Osteocyte (in vitro differentiated cells): ENCODE data around the gene WDR33. TPM values are rescaled to one million over a fixed set of nuclear protein-coding genes. Genes with fewer than 3 reads are reported as not detected.
"Not testable (repeated sequence)": the region's sequence is repeated elsewhere in the genome, so short reads cannot be mapped to it uniquely, and the experiment has no call there.

Experiments
- DNase-seq: peaks from one replicate; pipeline ENCODE4 v3.0.0; 2021; ENCODE audit warnings: mixed read lengths; ENCODE audit not compliant: unreplicated experiment; ENCODE audit errors: extremely low spot score
- H3K27ac Mint-ChIP-seq: one replicate; pipeline ENCODE4 v1.8.0; 2021; ENCODE audit warnings: mild to moderate bottlenecking, mixed read lengths; ENCODE audit not compliant: unreplicated experiment
- H3K27me3 Mint-ChIP-seq: one replicate; pipeline ENCODE4 v1.8.0; 2021; ENCODE audit warnings: mixed read lengths; ENCODE audit not compliant: unreplicated experiment
- H3K36me3 Mint-ChIP-seq: one replicate; pipeline ENCODE4 v1.8.0; 2021; ENCODE audit warnings: mixed read lengths; ENCODE audit not compliant: unreplicated experiment
- H3K4me1 Mint-ChIP-seq: one replicate; pipeline ENCODE4 v1.8.0; 2021; ENCODE audit warnings: mixed read lengths; ENCODE audit not compliant: unreplicated experiment
- H3K4me3 Mint-ChIP-seq: one replicate; pipeline ENCODE4 v1.8.0; 2021; ENCODE audit warnings: mild to moderate bottlenecking, moderate library complexity, mixed read lengths; ENCODE audit not compliant: unreplicated experiment
- H3K9me3 Mint-ChIP-seq: one replicate; pipeline ENCODE4 v1.8.0; 2021; ENCODE audit warnings: mixed read lengths; ENCODE audit not compliant: unreplicated experiment
- CTCF ChIP-seq: fragments of 200-600 bp; sonication (generic); IDR thresholded peaks from 2 replicates; pipeline ENCODE4 v1.5.0; 2021; ENCODE audit warnings: antibody characterized with exemption, mild to moderate bottlenecking, moderate library complexity
- total RNA-seq: library from RNA; stranded (reverse); gene quantifications from 2 replicates; pipeline ENCODE4 v1.2.1, GENCODE V29; 2021

WDR33 gene
- total RNA-seq, 1 donor from 2014 or later: 43.3 TPM

GRCh38 chr2:127771756-127772155, 39.2 kb downstream of the WDR33 start:
- no peak for DNase-seq
- H3K9me3 Mint-ChIP-seq: no peaks in the 10 kb centered on the region
- H3K4me3 Mint-ChIP-seq: no peak overlapping the region
- H3K27ac Mint-ChIP-seq: peak overlapping the region; percentile 42
- H3K36me3 Mint-ChIP-seq: peaks cover 17% of the 10 kb centered on the region
- no peak for TF ChIP-seq CTCF
- H3K27me3 Mint-ChIP-seq: no peaks in the 10 kb centered on the region
- H3K4me1 Mint-ChIP-seq: peaks cover 19% of the 10 kb centered on the region

- DNase-seq: no peak
These were observed 39.8 kb downstream of the WDR33 start for GRCh38 chr2:127770973-127771735.

GRCh38 chr2:127770534-127770933, 40.4 kb downstream of the WDR33 start:
- H3K9me3 Mint-ChIP-seq, H3K4me3 Mint-ChIP-seq, H3K27me3 Mint-ChIP-seq, H3K27ac Mint-ChIP-seq, DNase-seq: not testable (repeated sequence)
- Mint-ChIP-seq H3K4me1 (peaks cover 16% of the 10 kb centered on the region), H3K36me3 (peaks cover 21% of the 10 kb centered on the region)

More at GRCh38 chr2:127770973-127771735, 39.8 kb downstream of the WDR33 start:
- Mint-ChIP-seq H3K27ac (peak overlapping the region; percentile 42), H3K9me3 (no peaks in the 10 kb centered on the region), H3K36me3 (peaks cover 19% of the 10 kb centered on the region), H3K4me3 (no peak overlapping the region), H3K27me3 (no peaks in the 10 kb centered on the region), H3K4me1 (peaks cover 17% of the 10 kb centered on the region)
- no peak for TF ChIP-seq CTCF

GRCh38 chr2:127769587-127769986, 41.4 kb downstream of the WDR33 start:
- Mint-ChIP-seq H3K27ac (no peak overlapping the region), H3K36me3 (peaks cover 28% of the 10 kb centered on the region), H3K9me3 (no peaks in the 10 kb centered on the region), H3K4me1 (peaks cover 15% of the 10 kb centered on the region), H3K4me3 (no peak overlapping the region), H3K27me3 (no peaks in the 10 kb centered on the region)
- no peak for TF ChIP-seq CTCF
- DNase-seq: no peak

GRCh38 chr2:127768775-127769479, 42.0 kb downstream of the WDR33 start:
- no peak overlapping the region for H3K4me3 Mint-ChIP-seq
- DNase-seq: no peak
- TF ChIP-seq CTCF: no peak
- no peaks in the 10 kb centered on the region for H3K27me3 Mint-ChIP-seq
- H3K4me1 Mint-ChIP-seq: peaks cover 15% of the 10 kb centered on the region
- H3K36me3 Mint-ChIP-seq: peaks cover 34% of the 10 kb centered on the region
- H3K27ac Mint-ChIP-seq: no peak overlapping the region
- no peaks in the 10 kb centered on the region for H3K9me3 Mint-ChIP-seq
